Endothelial cell of umbilical vein (primary cell): ENCODE data around the gene SCAPER. TPM values are rescaled to one million over a fixed set of nuclear protein-coding genes. Genes with fewer than 3 reads are reported as not detected.

ENCODE experiments used
- BruUV-seq: library from RNA; stranded (reverse); fragments of 400-500 nt; replicated peaks from 2 replicates; lab custom pipeline; 2021; lab: Mats Ljungman, UMichigan
- CTCF ChIA-PET: fragments of 300-600, 350-600 bp; sonication (Branson Sonifier 250); formaldehyde crosslinking; loops from one replicate; lab custom pipeline; 2021; ENCODE audit warnings: antibody characterized with exemption, inconsistent platforms; lab: Charles Lee
- POLR2A ChIA-PET: fragments of 300-600, 350-600 bp; sonication (Branson Sonifier 250); formaldehyde crosslinking; loops from one replicate; lab custom pipeline; 2021; ENCODE audit warnings: antibody characterized with exemption, inconsistent platforms; lab: Charles Lee
- DNase-seq: peaks from one replicate; pipeline ENCODE4 v3.0.0-alpha.2; 2011; ENCODE audit warnings: low read depth, low spot score
- FAIRE-seq: peaks from 2 replicates; lab custom pipeline; 2011; peaks lifted over from hg19 to GRCh38; lab: Jason Lieb, UNC
- H2AFZ ChIP-seq: 2 replicates; pipeline ENCODE4 v1.6.0; 2012; ENCODE audit warnings: low read depth, low read length, control low read depth, inconsistent platforms
- H3K27ac ChIP-seq: 2 replicates; pipeline ENCODE4 v1.5.1; 2011; ENCODE audit warnings: low read depth, mild to moderate bottlenecking, control low read depth, low read length, moderate library complexity; ENCODE audit not compliant: insufficient read depth
- H3K27me3 ChIP-seq, 2 experiments: 2 replicates each; pipeline versions ENCODE4 v1.6.0 to v1.6.1; 2011; ENCODE audit warnings: low read length in 2 of 2, mixed read lengths in 1 of 2; ENCODE audit not compliant: control insufficient read depth in 2 of 2, insufficient read depth in 2 of 2
- H3K36me3 ChIP-seq, 2 experiments: 2 replicates in 1 of 2; 3 replicates in 1 of 2; pipeline ENCODE4 v1.5.1; 2011; ENCODE audit warnings: low read length in 2 of 2, mild to moderate bottlenecking in 1 of 2, moderate library complexity in 1 of 2; ENCODE audit not compliant: control insufficient read depth in 2 of 2, insufficient read depth in 2 of 2; ENCODE audit errors: extremely low read depth in 1 of 2
- H3K4me1 ChIP-seq: 3 replicates; pipeline ENCODE4 v1.5.1; 2011; ENCODE audit warnings: mild to moderate bottlenecking, low read length; ENCODE audit not compliant: control insufficient read depth, insufficient read depth; ENCODE audit errors: extremely low read depth
- H3K4me2 ChIP-seq: 2 replicates; pipeline ENCODE4 v1.6.1; 2011; ENCODE audit warnings: low read length, control low read depth, mixed read lengths; ENCODE audit not compliant: insufficient read depth
- H3K4me3 ChIP-seq, 3 experiments: fragments of 200-600 bp in 1 of 3; sonication (generic), shearing (Covaris generic) in 1 of 3; replicated peaks in 1 of 3; 2 replicates each; pipeline ENCODE4 v1.5.1; 2011 to 2016; ENCODE audit warnings: control low read depth in 3 of 3, low read length in 3 of 3, mild to moderate bottlenecking in 2 of 3, inconsistent platforms in 1 of 3, low read depth in 1 of 3, moderate library complexity in 1 of 3; ENCODE audit not compliant: insufficient read depth in 1 of 3
- H3K79me2 ChIP-seq: 2 replicates; pipeline ENCODE4 v1.6.0; 2012; ENCODE audit warnings: low read length, inconsistent platforms; ENCODE audit not compliant: control insufficient read depth, insufficient read depth
- H3K9ac ChIP-seq: replicated peaks from 2 replicates; pipeline ENCODE3; 2011; ENCODE audit warnings: low read length, control low read depth; ENCODE audit not compliant: insufficient read depth; ENCODE audit errors: extremely low read depth
- H3K9me1 ChIP-seq: replicated peaks from 3 replicates; pipeline ENCODE4 v1.6.0; 2011; ENCODE audit warnings: mild to moderate bottlenecking, low read length; ENCODE audit not compliant: control insufficient read depth, insufficient read depth; ENCODE audit errors: extremely low read depth
- H3K9me3 ChIP-seq: replicated peaks from 2 replicates; pipeline ENCODE4 v1.5.1; 2012; ENCODE audit warnings: low read length, inconsistent platforms; ENCODE audit not compliant: control insufficient read depth, insufficient read depth
- H4K20me1 ChIP-seq: replicated peaks from 2 replicates; pipeline ENCODE3; 2011; ENCODE audit warnings: mild to moderate bottlenecking, low read length; ENCODE audit not compliant: control insufficient read depth, insufficient read depth; ENCODE audit errors: extremely low read depth
- CTCF ChIP-seq, 2 donors: IDR thresholded peaks; 1 replicate in 1 of 2; 2 replicates in 1 of 2; pipeline ENCODE4 v1.5.1; 2011; ENCODE audit warnings: low read length in 2 of 2, mild to moderate bottlenecking in 2 of 2, moderate library complexity in 2 of 2, control low read depth in 1 of 2, inconsistent platforms in 1 of 2, low read depth in 1 of 2; ENCODE audit not compliant: insufficient read depth in 1 of 2; ENCODE audit errors: extremely low read depth in 1 of 2
- EZH2 ChIP-seq: IDR thresholded peaks from 2 replicates; pipeline ENCODE4 v1.6.1; 2012; ENCODE audit warnings: borderline replicate concordance, low read depth, mild to moderate bottlenecking, moderate library complexity, low read length, inconsistent platforms; ENCODE audit not compliant: severe bottlenecking
- FOS ChIP-seq: IDR thresholded peaks from 2 replicates; pipeline ENCODE4 v1.6.1; 2011; ENCODE audit warnings: mild to moderate bottlenecking, low read length, moderate library complexity, borderline replicate concordance; ENCODE audit not compliant: insufficient read depth
- GATA2 ChIP-seq: IDR thresholded peaks from 2 replicates; pipeline ENCODE4 v1.7.0; 2011; ENCODE audit warnings: low read depth, mild to moderate bottlenecking, moderate library complexity, mixed read lengths, low read length; ENCODE audit not compliant: insufficient read length, insufficient read depth
- JUN ChIP-seq: IDR thresholded peaks from 2 replicates; pipeline ENCODE4 v1.6.1; 2011; ENCODE audit warnings: borderline replicate concordance, low read depth; ENCODE audit not compliant: insufficient read length, insufficient read depth
- MAX ChIP-seq: IDR thresholded peaks from 2 replicates; pipeline ENCODE4 v1.6.1; 2011; ENCODE audit not compliant: insufficient read depth, insufficient read length
- POLR2A ChIP-seq: IDR thresholded peaks from 2 replicates; pipeline ENCODE4 v1.6.1; 2012; ENCODE audit warnings: low read depth, mild to moderate bottlenecking, control low read depth, low read length
- POLR2AphosphoS5 ChIP-seq: IDR thresholded peaks from 2 replicates; pipeline ENCODE4 v1.6.1; 2012; ENCODE audit warnings: low read depth, mild to moderate bottlenecking, control low read depth, low read length, moderate library complexity; ENCODE audit not compliant: insufficient read depth
- dilution Hi-C: fragments of 300-500 bp; cut with MboI; formaldehyde crosslinking; loops from one replicate; pipeline ENCODE4 v1.15.0; 2019; ENCODE audit warnings: low sequenced_read_pairs; ENCODE audit not compliant: extremely low pct_ligation_motif_present
- intact Hi-C: fragments of 100-400 bp; cut with micrococcal nuclease; formaldehyde crosslinking; loops from one replicate; pipeline ENCODE4 v1.10.0; 2022
- polyA plus RNA-seq, 4 experiments: library from polyadenylated mRNA; depleted of rRNA in 3 of 4; stranded (reverse) in 3 of 4; unstranded in 1 of 4; fragments of >200 nt; gene quantifications; 2 replicates each; pipeline versions ENCODE4 v1.2.1 to v1.2.3, GENCODE V29; 2011 to 2012; ENCODE audit warnings: missing spikeins in 1 of 4
- total RNA-seq: library from RNA; stranded (reverse); gene quantifications from 2 replicates; pipeline ENCODE4 v1.2.3, GENCODE V29; 2021

SCAPER gene
- total and polyA plus RNA-seq, 2 donors (not counting 3 experiments of a cell fraction or from before 2014, with no cell fraction given): 2.7 to 12.7 TPM

- Histone ChIP-seq H3K27ac (no peak overlapping the region), H3K4me3 (no peak overlapping the region), H3K9me3 (no peaks in the 10 kb centered on the region), H3K4me2 (no peak overlapping the region), H3K36me3 (no peaks in the 10 kb centered on the region), H3K9ac (no peak overlapping the region), H4K20me1 (no peaks in the 10 kb centered on the region), H3K4me1 (no peaks in the 10 kb centered on the region), H3K27me3 (no peaks in the 10 kb centered on the region), H3K9me1 (no peaks in the 10 kb centered on the region), H3K79me2 (no peaks in the 10 kb centered on the region), H2AFZ (no peak overlapping the region)
- POLR2A ChIA-PET: no interaction called here
- intact Hi-C loops: no loop called here
- DNase-seq: no peak
- dilution Hi-C loops: no loop called here
- CTCF ChIA-PET: no interaction called here
- no TSS peak for BruUV-seq
- no peak for TF ChIP-seq CTCF (IDR thresholded peaks at IDR 0.05; ENCODE audit: extremely low read depth in 1 of 2, insufficient read depth in 1 of 2, low read depth in 1 of 2, low read length in 2 of 2)
- TF ChIP-seq GATA2: no peak
- no peak for TF ChIP-seq FOS
- no peak for TF ChIP-seq EZH2
- no peak for TF ChIP-seq POLR2AphosphoS5
- no peak for FAIRE-seq
These were observed 436.4 kb downstream of the SCAPER start for GRCh38 chr15:76468722-76469121.

GRCh38 chr15:76467136-76467535 lies 438.0 kb downstream of the SCAPER start:
- H3K9me3 ChIP-seq: no peaks in the 10 kb centered on the region
- H3K9me1 ChIP-seq: no peaks in the 10 kb centered on the region
- H3K27ac ChIP-seq: no peak overlapping the region
- no peak for DNase-seq
- no peaks in the 10 kb centered on the region for H3K4me1 ChIP-seq
- ChIA-PET POLR2A (no interaction called here), CTCF (no interaction called here)
- no peak overlapping the region for H3K9ac ChIP-seq
- H3K4me3 ChIP-seq: no peak overlapping the region
- TF ChIP-seq CTCF (IDR thresholded peaks at IDR 0.05; ENCODE audit: extremely low read depth in 1 of 2, insufficient read depth in 1 of 2, low read depth in 1 of 2, low read length in 2 of 2) (no peak), EZH2 (no peak), POLR2AphosphoS5 (no peak), POLR2A (no peak), MAX (no peak), FOS (no peak), JUN (no peak)
- no peaks in the 10 kb centered on the region for H3K79me2 ChIP-seq
- BruUV-seq: no TSS peak
- dilution Hi-C loops: no loop called here
- no peak for FAIRE-seq
- no peaks in the 10 kb centered on the region for H3K36me3 ChIP-seq
- no peak overlapping the region for H3K4me2 ChIP-seq
- no peaks in the 10 kb centered on the region for H3K27me3 ChIP-seq
- intact Hi-C loops: no loop called here
- H2AFZ ChIP-seq: no peak overlapping the region
- no peaks in the 10 kb centered on the region for H4K20me1 ChIP-seq
